ENCODE results near the gene GGT6. TPM values are rescaled to one million over a fixed set of nuclear protein-coding genes. Genes with fewer than 3 reads are reported as not detected.

The GGT6 gene
- total and polyA plus RNA-seq, 2 of the 13 experiments (the other 11 are each of a cell fraction or from before 2014, with no cell fraction given), result 0.16 to 0.80 TPM

DNA sequence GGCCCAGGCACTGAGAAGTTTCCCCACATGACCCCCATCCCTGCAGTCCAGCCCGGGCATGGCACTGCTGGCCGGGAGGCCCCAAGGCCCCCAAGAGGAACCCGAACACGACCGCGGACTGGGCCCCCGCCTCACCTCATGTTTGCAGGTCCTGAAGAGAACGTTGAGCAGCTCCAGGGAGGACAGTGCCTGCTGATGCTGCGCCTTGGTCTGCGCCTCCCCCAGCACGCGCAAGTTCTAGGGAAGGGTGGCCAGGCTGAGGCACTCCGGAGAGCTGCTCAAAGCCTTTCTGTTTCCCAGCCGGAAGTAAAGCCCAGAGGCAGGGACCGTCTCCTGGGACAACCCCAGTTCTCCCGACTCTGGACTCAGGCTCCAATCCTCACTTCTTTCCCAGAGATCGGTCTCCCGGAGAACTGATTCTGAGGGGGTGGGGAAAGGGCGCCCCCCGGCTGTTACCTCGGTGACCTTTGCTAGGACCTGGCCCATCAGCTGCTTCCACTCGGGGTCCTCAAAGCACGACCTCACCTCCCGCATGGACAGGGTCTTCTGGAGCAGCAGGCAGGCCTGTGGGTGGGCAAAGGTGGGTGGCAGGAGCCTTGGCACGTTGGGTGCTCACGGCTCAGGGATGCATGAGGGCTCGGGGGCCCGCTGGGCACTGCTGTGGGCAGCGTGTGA lies 18.9 kb downstream of the GGT6 start:
- BruUV-seq (replicated peaks), result no TSS peak

More for the DNA sequence above, 18.9 kb downstream of the GGT6 start:
- DNase-seq (ENCODE audit: low spot score) (no peak), ATAC-seq (no peak), FAIRE-seq (no peak)
- ChIA-PET POLR2A (interaction anchor here (1.2 kb wide), 1 partner anchor 14 kb away, joined by 6 read pairs; the partner anchor contains the start of gene MYBBP1A), CTCF (ENCODE audit: low intra/inter-chr PET ratio, low total read pairs) (no interaction called here)
- no peak overlapping the region for H3K27ac ChIP-seq (ENCODE audit: extremely low read length, insufficient read depth, low read length)
- H2AFZ ChIP-seq (ENCODE audit: low read length), result no peak overlapping the region
- H3K27me3 ChIP-seq (ENCODE audit: control insufficient read depth in 1 of 2, insufficient read depth in 2 of 2, low read length in 2 of 2), result no peaks in the 10 kb centered on the region
- peaks cover 34 to 67% of the 10 kb centered on the region in 2 experiments for H3K36me3 ChIP-seq (replicated peaks in 1 of 2; ENCODE audit: control insufficient read depth in 1 of 2, insufficient read depth in 2 of 2, low read length in 2 of 2)
- no peak overlapping the region for H3K4me2 ChIP-seq (ENCODE audit: low read depth, low read length)
- in situ Hi-C loops (cut with HindIII; ENCODE audit: extremely low pct_ligation_motif_present, low pct_unique_long_range_greater_than_20kb), result no loop called here
- TF ChIP-seq FOXJ3 (CRISPR knock-in tag; IDR thresholded peaks at IDR 0.05; ENCODE audit: borderline replicate concordance) (no peak), STAG1 (CRISPR knock-in tag; IDR thresholded peaks at IDR 0.05) (0 out of 2 replicates have a peak, but pooled peaks have one; percentile 3), RBFOX2 (IDR thresholded peaks at IDR 0.05; ENCODE audit: low read depth, low read length) (peak; percentile 10; the same call in 1 of the 2 replicates)
- TF ChIP-seq, protein P1, sequence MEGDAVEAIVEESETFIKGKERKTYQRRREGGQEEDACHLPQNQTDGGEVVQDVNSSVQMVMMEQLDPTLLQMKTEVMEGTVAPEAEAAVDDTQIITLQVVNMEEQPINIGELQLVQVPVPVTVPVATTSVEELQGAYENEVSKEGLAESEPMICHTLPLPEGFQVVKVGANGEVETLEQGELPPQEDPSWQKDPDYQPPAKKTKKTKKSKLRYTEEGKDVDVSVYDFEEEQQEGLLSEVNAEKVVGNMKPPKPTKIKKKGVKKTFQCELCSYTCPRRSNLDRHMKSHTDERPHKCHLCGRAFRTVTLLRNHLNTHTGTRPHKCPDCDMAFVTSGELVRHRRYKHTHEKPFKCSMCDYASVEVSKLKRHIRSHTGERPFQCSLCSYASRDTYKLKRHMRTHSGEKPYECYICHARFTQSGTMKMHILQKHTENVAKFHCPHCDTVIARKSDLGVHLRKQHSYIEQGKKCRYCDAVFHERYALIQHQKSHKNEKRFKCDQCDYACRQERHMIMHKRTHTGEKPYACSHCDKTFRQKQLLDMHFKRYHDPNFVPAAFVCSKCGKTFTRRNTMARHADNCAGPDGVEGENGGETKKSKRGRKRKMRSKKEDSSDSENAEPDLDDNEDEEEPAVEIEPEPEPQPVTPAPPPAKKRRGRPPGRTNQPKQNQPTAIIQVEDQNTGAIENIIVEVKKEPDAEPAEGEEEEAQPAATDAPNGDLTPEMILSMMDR (CRISPR knock-in tag; IDR thresholded peaks at IDR 0.05), result peak; percentile 25; the same call in 1 of the 2 replicates
- no peak overlapping the region for H3K9ac ChIP-seq (ENCODE audit: insufficient read depth, low read depth, low read length)
- no peak overlapping the region for H3K4me3 ChIP-seq (replicated peaks in 1 of 3; ENCODE audit: insufficient read depth in 1 of 3, low read depth in 2 of 3, low read length in 3 of 3)
- intact Hi-C loops (cut with micrococcal nuclease; ENCODE audit: unreplicated experiment), result no loop called here
- H3K4me1 ChIP-seq (ENCODE audit: insufficient read depth, low read length), result peaks cover 9% of the 10 kb centered on the region; the same call in 1 of the 2 replicates
- WGBS (ENCODE audit: low lambda C conversion rate), result 95% methylated on average over 16 of the region's 29 CpGs
- H4K20me1 ChIP-seq (ENCODE audit: insufficient read depth, low read length), result 0 out of 2 replicates have a peak, but pooled peaks cover 2% of the 10 kb centered on the region
- H3K79me2 ChIP-seq (ENCODE audit: insufficient read depth, low read length), result no peaks in the 10 kb centered on the region
- no peaks in the 10 kb centered on the region for H3K9me3 ChIP-seq (ENCODE audit: low read length)
